GM12878 (cell line): ENCODE results near the gene POU6F2. TPM values are rescaled to one million over a fixed set of nuclear protein-coding genes. Genes with fewer than 3 reads are reported as not detected.

ENCODE experiments used
- ATAC-seq: fragments of 200-7000 bp; cut with Tn5 transposase; 3 replicates; pipeline ENCODE4 v1.9.1; 2020; ENCODE audit warnings: mild to moderate bottlenecking, moderate library complexity
- Bru-seq: library from RNA; stranded (reverse); fragments of 400-500 nt; gene quantifications from one replicate; lab custom pipeline; 2021; lab: Mats Ljungman, UMichigan
- BruChase-seq, 2 experiments: library from RNA; stranded (reverse); fragments of 400-500 nt; gene quantifications; one replicate each; lab custom pipeline; 2021; lab: Mats Ljungman, UMichigan
- BruUV-seq: library from RNA; stranded (reverse); fragments of 400-500 nt; replicated peaks from 2 replicates; lab custom pipeline; 2021; lab: Mats Ljungman, UMichigan
- CTCF ChIA-PET: fragments of 300-600 bp; sonication (Branson Sonifier 250); formaldehyde crosslinking; extraction: SDS; loops from one replicate; lab custom pipeline; 2021; ENCODE audit warnings: inconsistent platforms; lab: Yijun Ruan, JAX
- POLR2A ChIA-PET: fragments of 350-600 bp; formaldehyde crosslinking; extraction: SDS; loops from one replicate; lab custom pipeline; 2021; ENCODE audit warnings: inconsistent platforms; lab: Charles Lee
- RAD21 ChIA-PET: fragments of 300-600 bp; sonication (Branson Sonifier 250); formaldehyde crosslinking; loops from one replicate; lab custom pipeline; 2023; ENCODE audit warnings: antibody characterized with exemption; ENCODE audit not compliant: unreplicated experiment; lab: Charles Lee
- SMC1A ChIA-PET: fragments of 300-600 bp; sonication (Branson Sonifier 250); formaldehyde crosslinking; loops from one replicate; lab custom pipeline; 2023; ENCODE audit not compliant: unreplicated experiment, uncharacterized antibody; lab: Charles Lee
- DNase-seq: peaks from one replicate; pipeline ENCODE4 v3.0.0-alpha.2; 2011; ENCODE audit warnings: low read depth, low spot score
- FAIRE-seq: peaks from 3 replicates; lab custom pipeline; 2011; peaks lifted over from hg19 to GRCh38; lab: Jason Lieb, UNC
- H2AFZ ChIP-seq: 2 replicates; pipeline ENCODE4 v1.6.0; 2011; ENCODE audit warnings: low read depth, low read length, control low read depth; ENCODE audit not compliant: control insufficient read depth
- H3K27ac ChIP-seq: 2 replicates; pipeline ENCODE4 v1.5.1; 2011; ENCODE audit warnings: control low read depth; ENCODE audit not compliant: control insufficient read depth, insufficient read depth
- H3K27me3 ChIP-seq, 2 experiments: replicated peaks in 1 of 2; 2 replicates each; pipeline versions ENCODE4 v1.6.0 to v1.6.1; 2011; ENCODE audit warnings: low read length in 1 of 2; ENCODE audit not compliant: control insufficient read depth in 2 of 2, insufficient read depth in 2 of 2
- H3K36me3 ChIP-seq, 2 experiments: 2 replicates each; pipeline ENCODE4 v1.5.1; 2011; ENCODE audit warnings: low read length in 1 of 2; ENCODE audit not compliant: control insufficient read depth in 2 of 2, insufficient read depth in 2 of 2
- H3K4me1 ChIP-seq: 2 replicates; pipeline ENCODE4 v1.6.1; 2011; ENCODE audit warnings: mild to moderate bottlenecking, low read length, moderate library complexity, mixed read lengths; ENCODE audit not compliant: control insufficient read depth, insufficient read depth
- H3K4me2 ChIP-seq: 2 replicates; pipeline ENCODE4 v1.6.0; 2011; ENCODE audit warnings: control low read depth; ENCODE audit not compliant: control insufficient read depth, insufficient read depth
- H3K4me3 ChIP-seq: fragments of 200-600 bp; sonication (generic); 2 replicates; pipeline ENCODE4 v1.5.1; 2016
- H3K79me2 ChIP-seq: 2 replicates; pipeline ENCODE4 v1.6.0; 2011; ENCODE audit warnings: low read length; ENCODE audit not compliant: control insufficient read depth, insufficient read depth
- H3K9ac ChIP-seq: 2 replicates; pipeline ENCODE4 v1.8.0; 2011; ENCODE audit warnings: low read length, control low read depth, mixed read lengths; ENCODE audit not compliant: control insufficient read depth, insufficient read depth
- H3K9me3 ChIP-seq: replicated peaks from 3 replicates; pipeline ENCODE4 v1.5.1; 2011; ENCODE audit warnings: mild to moderate bottlenecking, low read length; ENCODE audit not compliant: control insufficient read depth, insufficient read depth
- H4K20me1 ChIP-seq: 2 replicates; pipeline ENCODE4 v1.6.0; 2011; ENCODE audit not compliant: control insufficient read depth, insufficient read depth
- BCL11A ChIP-seq: IDR thresholded peaks from 2 replicates; pipeline ENCODE4 v1.6.1; 2011; ENCODE audit warnings: low read depth, low read length
- CBFB ChIP-seq: IDR thresholded peaks from 2 replicates; pipeline ENCODE4 v1.6.1; 2016; ENCODE audit warnings: antibody characterized with exemption, low read depth
- CREM ChIP-seq: IDR thresholded peaks from 2 replicates; pipeline ENCODE4 v1.6.1; 2014; ENCODE audit warnings: antibody characterized with exemption, low read depth
- RUNX3 ChIP-seq: IDR thresholded peaks from 2 replicates; pipeline ENCODE4 v1.6.1; 2012; ENCODE audit warnings: low read length, inconsistent platforms
- SMARCA5 ChIP-seq: fragments of 450-650 bp; IDR thresholded peaks from 2 replicates; pipeline ENCODE4 v1.6.1; 2017; ENCODE audit warnings: mild to moderate bottlenecking
- ZSCAN29 ChIP-seq: fragments of 450-650 bp; IDR thresholded peaks from 2 replicates; pipeline ENCODE4 v1.6.1; 2017; ENCODE audit warnings: mild to moderate bottlenecking, moderate library complexity
- WGBS: methylation state at CpG from one replicate; pipeline ENCODE4 v1.1.6; 2016; ENCODE audit warnings: low lambda C conversion rate; ENCODE audit not compliant: insufficient replicate concordance, insufficient coverage; ENCODE audit errors: missing lambda C conversion rate; 5-methylcytosine and 5-hydroxymethylcytosine counted together
- in situ Hi-C: fragments of 300-500 bp; cut with MboI; formaldehyde crosslinking; loops from 9 replicates; pipeline ENCODE4 v1.14.3; 2018; ENCODE audit warnings: mixed read lengths
- intact Hi-C: fragments of 100-400 bp; cut with micrococcal nuclease; formaldehyde crosslinking; loops from one replicate; pipeline ENCODE4 v1.14.2; 2022; ENCODE audit not compliant: unreplicated experiment
- long read RNA-seq, 2 experiments: library from polyadenylated mRNA; unstranded; transcript quantifications; one replicate each; pipeline ENCODE4 v2.0.0, GENCODE V29; 2019 to 2020
- polyA minus RNA-seq, 3 experiments: library from RNA; depleted of rRNA, polyadenylated mRNA; stranded (reverse); fragments of >200 nt; gene quantifications; 2 replicates each; pipeline ENCODE4 v1.2.3, GENCODE V29; 2011
- polyA plus RNA-seq, 11 experiments: library from polyadenylated mRNA; depleted of rRNA in 4 of 11; unstranded in 6 of 11; stranded (reverse) in 5 of 11; fragments of >200 nt; fragmentation: Nextera tagmentation in 4 of 11; fragmentation: Illumina TruSeq in 1 of 11; extraction: Ambion mirVana in 4 of 11; extraction: Trizol in 1 of 11; gene quantifications; 1 replicate in 1 of 11; 2 replicates in 10 of 11; pipeline versions ENCODE4 v1.2.1 to v1.2.3, GENCODE V29; 2011 to 2016; ENCODE audit warnings: inconsistent platforms in 2 of 11, missing spikeins in 2 of 11, low read depth in 1 of 11
- total RNA-seq, 4 experiments: library from RNA; depleted of rRNA in 3 of 4; stranded (reverse); fragments of >200 nt in 3 of 4; fragmentation: Illumina TruSeq in 1 of 4; extraction: Trizol in 1 of 4; gene quantifications; 2 replicates each; pipeline versions ENCODE4 v1.2.1 to v1.2.3, GENCODE V29; 2013 to 2021
- TF ChIP-seq, protein P1 (sequence below): IDR thresholded peaks from 2 replicates; pipeline ENCODE4 v1.6.1; 2011; ENCODE audit warnings: mild to moderate bottlenecking, low read depth, low read length, moderate library complexity; ENCODE audit not compliant: insufficient replicate concordance
- TF ChIP-seq, protein P2 (sequence below): fragments of 450-650 bp; IDR thresholded peaks from 2 replicates; pipeline ENCODE4 v1.6.1; 2017; ENCODE audit warnings: low read depth, mild to moderate bottlenecking, moderate library complexity

The POU6F2 gene, protein sequence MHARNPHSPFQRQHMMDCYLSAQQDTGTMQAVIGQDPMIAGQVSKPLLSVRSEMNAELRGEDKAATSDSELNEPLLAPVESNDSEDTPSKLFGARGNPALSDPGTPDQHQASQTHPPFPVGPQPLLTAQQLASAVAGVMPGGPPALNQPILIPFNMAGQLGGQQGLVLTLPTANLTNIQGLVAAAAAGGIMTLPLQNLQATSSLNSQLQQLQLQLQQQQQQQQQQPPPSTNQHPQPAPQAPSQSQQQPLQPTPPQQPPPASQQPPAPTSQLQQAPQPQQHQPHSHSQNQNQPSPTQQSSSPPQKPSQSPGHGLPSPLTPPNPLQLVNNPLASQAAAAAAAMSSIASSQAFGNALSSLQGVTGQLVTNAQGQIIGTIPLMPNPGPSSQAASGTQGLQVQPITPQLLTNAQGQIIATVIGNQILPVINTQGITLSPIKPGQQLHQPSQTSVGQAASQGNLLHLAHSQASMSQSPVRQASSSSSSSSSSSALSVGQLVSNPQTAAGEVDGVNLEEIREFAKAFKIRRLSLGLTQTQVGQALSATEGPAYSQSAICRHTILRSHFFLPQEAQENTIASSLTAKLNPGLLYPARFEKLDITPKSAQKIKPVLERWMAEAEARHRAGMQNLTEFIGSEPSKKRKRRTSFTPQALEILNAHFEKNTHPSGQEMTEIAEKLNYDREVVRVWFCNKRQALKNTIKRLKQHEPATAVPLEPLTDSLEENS
- not detected in 2 replicates for total RNA-seq (2013; cell fraction: nucleolus; rRNA removed)
- total RNA-seq (2014; rRNA removed) (not detected in 2 replicates), total RNA-seq (2014; rRNA removed; fragmentation: Illumina TruSeq; extraction: Trizol) (not detected in 2 replicates), total RNA-seq (2021) (not detected in 2 replicates), polyA plus RNA-seq (2011; rRNA removed) (0.04 and 0.10 TPM in 2 replicates), polyA plus RNA-seq (2014; fragmentation: Illumina TruSeq; extraction: Trizol) (not detected in 2 replicates), polyA plus RNA-seq (2014; fragmentation: Nextera tagmentation; extraction: Ambion mirVana) (not detected), polyA plus RNA-seq (2014; rRNA removed) (not detected in 2 replicates), polyA plus RNA-seq (2016; fragmentation: Nextera tagmentation; extraction: Ambion mirVana) (not detected), polyA minus RNA-seq (2011; rRNA and poly(A)+ RNA removed) (0.07 and 0.10 TPM in 2 replicates), Bru-seq, nascent RNA (percentile 18 among the genes with signal in this experiment), BruChase-seq, experiment 1, labeled RNA remaining after a 6-hour chase (percentile 10 among the genes with signal in this experiment), BruChase-seq, experiment 2, labeled RNA remaining after a 2-hour chase (percentile 10 among the genes with signal in this experiment)
- not detected for polyA plus RNA-seq (2011; ENCODE audit: low read depth)
- polyA plus RNA-seq (2011; cell fraction: cytosol; rRNA removed), result 0.06 and 0.07 TPM in 2 replicates
- 0.07 TPM in 1 of 2 replicates, not detected in the other for polyA plus RNA-seq (2011; cell fraction: nucleus; rRNA removed)
- not detected in 2 replicates for polyA plus RNA-seq (2012)
- polyA minus RNA-seq (2011; cell fraction: cytosol; rRNA and poly(A)+ RNA removed), result not detected in 2 replicates
- polyA minus RNA-seq (2011; cell fraction: nucleus; rRNA and poly(A)+ RNA removed), result not detected in 2 replicates
- long read RNA-seq, experiment 1, result 0 reads
- long read RNA-seq, experiment 2, partial matches to known transcripts, result 0 of 1 reads
- long read RNA-seq, experiment 2, other reads (novel, unspliced or antisense), result 1 of 1 reads

DNA sequence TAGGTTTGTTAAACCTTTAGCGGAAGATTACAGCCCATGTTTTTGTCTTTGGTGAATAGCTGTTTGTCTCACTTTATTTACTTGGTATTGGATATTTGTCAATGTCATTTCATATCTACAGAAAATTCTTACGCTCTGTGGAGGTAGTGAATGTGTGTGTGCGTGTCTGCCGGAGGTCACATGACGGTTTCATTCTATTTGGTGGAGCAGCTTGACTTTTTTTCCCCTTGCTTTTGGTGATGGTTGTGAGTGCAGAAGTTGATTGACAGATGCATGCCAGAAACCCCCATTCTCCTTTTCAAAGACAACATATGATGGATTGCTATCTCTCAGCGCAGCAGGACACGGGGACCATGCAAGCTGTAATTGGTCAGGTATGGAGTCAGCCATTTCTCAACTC, at the start of gene POU6F2:
Gene POU6F2, plus strand, starts transcription at position 225 of the 400 bp plus-strand sequence. Its CDS starts 45 bp downstream, at position 270.
- Histone ChIP-seq H3K27ac (no peak within 1 kb of the TSS), H3K4me1 (no peaks in the 10 kb centered on the region), H3K9me3 (no peaks in the 10 kb centered on the region), H3K4me3 (no peak within 1 kb of the TSS), H2AFZ (no peak within 1 kb of the TSS), H3K36me3 (no peaks in the 10 kb centered on the region), H3K79me2 (no peaks in the 10 kb centered on the region), H3K27me3 (no peaks in the 10 kb centered on the region; a peak in 3 of 4 replicates), H3K4me2 (no peak within 1 kb of the TSS), H4K20me1 (no peaks in the 10 kb centered on the region), H3K9ac (no peak within 1 kb of the TSS)
- ChIA-PET RAD21 (no interaction called here), SMC1A (no interaction called here), CTCF (no interaction called here), POLR2A (no interaction called here)
- intact Hi-C loops, result no loop called here
- 87% methylated on average over 7 of the region's 7 CpGs for WGBS
- FAIRE-seq (no peak), DNase-seq (no peak), ATAC-seq (no peak)
- TF ChIP-seq ZSCAN29 (no peak), BCL11A (no peak), CBFB (no peak), CREM (no peak), SMARCA5 (no peak), RUNX3 (no peak)
- TF ChIP-seq, protein P1, sequence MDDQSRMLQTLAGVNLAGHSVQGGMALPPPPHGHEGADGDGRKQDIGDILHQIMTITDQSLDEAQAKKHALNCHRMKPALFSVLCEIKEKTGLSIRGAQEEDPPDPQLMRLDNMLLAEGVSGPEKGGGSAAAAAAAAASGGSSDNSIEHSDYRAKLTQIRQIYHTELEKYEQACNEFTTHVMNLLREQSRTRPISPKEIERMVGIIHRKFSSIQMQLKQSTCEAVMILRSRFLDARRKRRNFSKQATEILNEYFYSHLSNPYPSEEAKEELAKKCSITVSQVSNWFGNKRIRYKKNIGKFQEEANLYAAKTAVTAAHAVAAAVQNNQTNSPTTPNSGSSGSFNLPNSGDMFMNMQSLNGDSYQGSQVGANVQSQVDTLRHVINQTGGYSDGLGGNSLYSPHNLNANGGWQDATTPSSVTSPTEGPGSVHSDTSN, result no peak
- TF ChIP-seq, protein P2, sequence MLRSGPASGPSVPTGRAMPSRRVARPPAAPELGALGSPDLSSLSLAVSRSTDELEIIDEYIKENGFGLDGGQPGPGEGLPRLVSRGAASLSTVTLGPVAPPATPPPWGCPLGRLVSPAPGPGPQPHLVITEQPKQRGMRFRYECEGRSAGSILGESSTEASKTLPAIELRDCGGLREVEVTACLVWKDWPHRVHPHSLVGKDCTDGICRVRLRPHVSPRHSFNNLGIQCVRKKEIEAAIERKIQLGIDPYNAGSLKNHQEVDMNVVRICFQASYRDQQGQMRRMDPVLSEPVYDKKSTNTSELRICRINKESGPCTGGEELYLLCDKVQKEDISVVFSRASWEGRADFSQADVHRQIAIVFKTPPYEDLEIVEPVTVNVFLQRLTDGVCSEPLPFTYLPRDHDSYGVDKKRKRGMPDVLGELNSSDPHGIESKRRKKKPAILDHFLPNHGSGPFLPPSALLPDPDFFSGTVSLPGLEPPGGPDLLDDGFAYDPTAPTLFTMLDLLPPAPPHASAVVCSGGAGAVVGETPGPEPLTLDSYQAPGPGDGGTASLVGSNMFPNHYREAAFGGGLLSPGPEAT, result no peak
- no TSS peak for BruUV-seq
- in situ Hi-C loops, result no loop called here
